ENCODE data around the gene DEPDC4. TPM values are rescaled to one million over a fixed set of nuclear protein-coding genes. Genes with fewer than 3 reads are reported as not detected.

Gene DEPDC4
- total RNA-seq, 1 experiment from 2014 or later: 4.9 TPM

- peaks cover 18% of the 10 kb centered on the region for H3K4me1 ChIP-seq
- TF ChIP-seq CTCF (IDR thresholded peaks at IDR 0.05; ENCODE audit: insufficient read depth in 1 of 2, low read depth in 1 of 2, low read length in 1 of 2, severe bottlenecking in 1 of 2, unreplicated experiment in 1 of 2): no peak
- Mint-ChIP-seq H3K4me1 (ENCODE audit: low read depth, unreplicated experiment) (peaks cover 18% of the 10 kb centered on the region), H3K27ac (ENCODE audit: unreplicated experiment) (peak overlapping the region; percentile 86), H3K9me3 (ENCODE audit: unreplicated experiment) (no peaks in the 10 kb centered on the region), H3K4me3 (ENCODE audit: unreplicated experiment) (peak overlapping the region; percentile 32), H3K36me3 (ENCODE audit: insufficient read depth, unreplicated experiment) (peaks cover 8% of the 10 kb centered on the region), H3K27me3 (ENCODE audit: insufficient read depth, unreplicated experiment) (no peaks in the 10 kb centered on the region)
- no peaks in the 10 kb centered on the region for H3K36me3 ChIP-seq (ENCODE audit: control insufficient read depth, insufficient read depth, low read length)
- no peaks in the 10 kb centered on the region for H3K27me3 ChIP-seq (replicated peaks; ENCODE audit: control insufficient read depth, insufficient read depth, low read length)
- no peaks in the 10 kb centered on the region for H3K9me3 ChIP-seq
- peak; percentile 60 to 63 for DNase-seq
- no peak overlapping the region for H3K4me3 ChIP-seq (ENCODE audit: low read depth, low read length)
- no TSS peak for BruUV-seq (replicated peaks)
- ChIA-PET POLR2A (interaction anchor here (0.6 to 1.7 kb wide), 2 partner anchors 10 to 13 kb away, joined by 5 to 23 read pairs; partner anchors contain the start of genes DEPDC4 and SCYL2), CTCF (interaction anchor here (1.2 kb wide), 1 partner anchor 13 kb away, joined by 11 read pairs; the partner anchor contains the start of genes DEPDC4 and SCYL2)
- intact Hi-C loops (cut with micrococcal nuclease; ENCODE audit: unreplicated experiment): loop anchor here (1.0 kb wide), 1 partner anchor 12 kb away; the partner anchor contains the start of genes DEPDC4 and SCYL2
Measured at GRCh38 chr12:100279607-100280244, 12.8 kb upstream of the DEPDC4 start.

- Mint-ChIP-seq H3K4me3 (ENCODE audit: unreplicated experiment) (peak overlapping the region; percentile 32), H3K27me3 (ENCODE audit: insufficient read depth, unreplicated experiment) (no peaks in the 10 kb centered on the region), H3K9me3 (ENCODE audit: unreplicated experiment) (no peaks in the 10 kb centered on the region), H3K27ac (ENCODE audit: unreplicated experiment) (peak overlapping the region; percentile 86), H3K4me1 (ENCODE audit: low read depth, unreplicated experiment) (peaks cover 18% of the 10 kb centered on the region), H3K36me3 (ENCODE audit: insufficient read depth, unreplicated experiment) (peaks cover 8% of the 10 kb centered on the region)
- TF ChIP-seq CTCF (IDR thresholded peaks at IDR 0.05; ENCODE audit: insufficient read depth in 1 of 2, low read depth in 1 of 2, low read length in 1 of 2, severe bottlenecking in 1 of 2, unreplicated experiment in 1 of 2): no peak
- H3K4me3 ChIP-seq (ENCODE audit: low read depth, low read length): no peak overlapping the region
- H3K27me3 ChIP-seq (replicated peaks; ENCODE audit: control insufficient read depth, insufficient read depth, low read length): no peaks in the 10 kb centered on the region
- BruUV-seq (replicated peaks): no TSS peak
- H3K9me3 ChIP-seq: no peaks in the 10 kb centered on the region
- intact Hi-C loops (cut with micrococcal nuclease; ENCODE audit: unreplicated experiment): loop anchor here (1.0 kb wide), 1 partner anchor 12 kb away; the partner anchor contains the start of genes DEPDC4 and SCYL2
- no peaks in the 10 kb centered on the region for H3K36me3 ChIP-seq (ENCODE audit: control insufficient read depth, insufficient read depth, low read length)
- H3K4me1 ChIP-seq: peaks cover 18% of the 10 kb centered on the region
- ChIA-PET CTCF (interaction anchor here (1.2 kb wide), 1 partner anchor 12 kb away, joined by 11 read pairs; the partner anchor contains the start of genes DEPDC4 and SCYL2), POLR2A (interaction anchor here (1.7 kb wide), 1 partner anchor 12 kb away, joined by 23 read pairs; the partner anchor contains the start of genes DEPDC4 and SCYL2)
- DNase-seq: peak in 1 of 2 experiments; percentile 15
Measured at GRCh38 chr12:100279159-100279558, 12.3 kb upstream of the DEPDC4 start.

- Mint-ChIP-seq H3K27me3 (ENCODE audit: insufficient read depth, unreplicated experiment) (no peaks in the 10 kb centered on the region), H3K27ac (ENCODE audit: unreplicated experiment) (no peak overlapping the region), H3K4me1 (ENCODE audit: low read depth, unreplicated experiment) (peaks cover 8% of the 10 kb centered on the region), H3K9me3 (ENCODE audit: unreplicated experiment) (no peaks in the 10 kb centered on the region), H3K4me3 (ENCODE audit: unreplicated experiment) (no peak overlapping the region), H3K36me3 (ENCODE audit: insufficient read depth, unreplicated experiment) (no peaks in the 10 kb centered on the region)
- H3K4me1 ChIP-seq: peaks cover 11% of the 10 kb centered on the region
- H3K4me3 ChIP-seq (ENCODE audit: low read depth, low read length): no peak overlapping the region
- H3K36me3 ChIP-seq (ENCODE audit: control insufficient read depth, insufficient read depth, low read length): no peaks in the 10 kb centered on the region
- CTCF ChIA-PET: no interaction called here
- BruUV-seq (replicated peaks): no TSS peak
- intact Hi-C loops (cut with micrococcal nuclease; ENCODE audit: unreplicated experiment): no loop called here
- POLR2A ChIA-PET: no interaction called here
- DNase-seq: no peak
- TF ChIP-seq CTCF (IDR thresholded peaks at IDR 0.05; ENCODE audit: insufficient read depth in 1 of 2, low read depth in 1 of 2, low read length in 1 of 2, severe bottlenecking in 1 of 2, unreplicated experiment in 1 of 2): no peak
- no peaks in the 10 kb centered on the region for H3K9me3 ChIP-seq
- H3K27me3 ChIP-seq (replicated peaks; ENCODE audit: control insufficient read depth, insufficient read depth, low read length): no peaks in the 10 kb centered on the region
Measured at GRCh38 chr12:100274291-100274690, 7.4 kb upstream of the DEPDC4 start.

Measured in Caco-2 (cell line).